Nucleus accumbens (tissue), 56 donors: ENCODE measurements around the gene ARFGAP1.
A peak's percentile ranks its signal among the peaks of the same experiment; 100 is the strongest.

Source experiments
- DNase-seq, 56 donors: peaks; one replicate each; lab custom pipeline; 2025; lab: John Stamatoyannopoulos, UW

Gene ARFGAP1

DNA sequence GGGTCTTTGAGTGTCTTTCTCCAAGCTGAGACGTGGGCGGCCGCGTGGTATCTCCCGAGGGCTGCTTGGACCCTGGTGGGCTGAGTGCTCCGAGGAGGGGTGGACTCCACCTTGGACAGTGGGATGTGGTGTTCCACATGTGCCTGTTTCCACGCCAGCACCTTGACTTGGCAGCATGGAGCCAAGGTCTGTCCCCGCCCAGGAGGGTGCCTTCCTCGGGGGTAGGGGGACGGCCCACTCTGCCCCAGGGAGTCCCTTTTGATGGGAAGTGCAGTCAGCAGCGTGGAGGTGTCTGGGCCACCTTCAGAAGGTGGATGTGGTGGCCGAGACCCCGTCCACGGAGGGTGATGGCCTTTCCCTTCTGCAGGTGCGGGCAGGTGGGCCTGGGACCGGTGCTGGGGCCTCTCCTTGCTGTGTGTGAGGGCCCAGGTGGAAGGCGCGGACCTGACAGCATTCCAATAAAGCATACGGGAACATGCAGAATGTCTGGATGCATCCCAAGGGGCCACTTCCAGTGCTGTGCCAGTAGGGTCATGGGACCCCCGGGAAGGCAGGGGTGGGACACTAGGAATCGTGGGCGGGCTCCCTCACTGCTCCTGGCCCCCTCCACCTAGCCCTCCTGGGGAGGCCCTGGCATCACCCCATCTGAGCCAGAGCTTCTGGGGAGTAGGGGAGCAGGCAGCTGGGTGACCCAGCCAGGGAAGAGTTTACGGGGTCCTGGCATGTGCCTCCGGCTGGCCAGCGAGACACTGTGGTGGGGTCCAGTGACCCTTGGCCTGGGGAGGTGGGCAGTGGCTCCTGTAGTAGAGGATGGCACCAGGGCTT lies 16.9 kb downstream of the ARFGAP1 start:
- no peak for DNase-seq

DNA sequence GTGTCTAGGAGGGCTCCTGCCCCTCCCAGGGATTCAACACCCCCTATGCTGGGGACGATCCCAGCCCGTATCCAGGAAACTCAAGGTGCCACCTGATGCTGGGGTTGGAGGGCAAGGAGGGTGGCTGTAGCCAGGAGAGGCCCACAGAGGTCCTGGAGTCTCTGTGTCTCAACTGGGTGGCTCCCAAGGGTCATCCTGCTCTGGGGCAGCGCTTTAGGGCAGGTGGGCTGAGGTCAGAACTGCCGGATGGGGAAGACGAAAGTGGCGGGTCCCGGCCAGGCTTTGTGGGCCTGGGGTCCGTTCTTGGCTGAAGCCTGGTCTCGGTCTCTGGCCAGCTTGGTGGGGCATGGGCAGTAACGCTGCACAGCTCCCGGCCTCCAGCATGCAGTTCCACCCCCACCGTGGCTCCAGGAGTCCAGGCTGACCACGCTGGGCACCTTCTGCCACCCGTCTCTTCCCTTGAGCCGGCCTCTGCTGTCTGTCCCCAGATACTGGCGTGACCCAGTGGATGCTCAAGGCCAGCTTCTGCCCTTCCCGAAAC lies 17.6 kb downstream of the ARFGAP1 start:
- DNase-seq, result no peak

DNA sequence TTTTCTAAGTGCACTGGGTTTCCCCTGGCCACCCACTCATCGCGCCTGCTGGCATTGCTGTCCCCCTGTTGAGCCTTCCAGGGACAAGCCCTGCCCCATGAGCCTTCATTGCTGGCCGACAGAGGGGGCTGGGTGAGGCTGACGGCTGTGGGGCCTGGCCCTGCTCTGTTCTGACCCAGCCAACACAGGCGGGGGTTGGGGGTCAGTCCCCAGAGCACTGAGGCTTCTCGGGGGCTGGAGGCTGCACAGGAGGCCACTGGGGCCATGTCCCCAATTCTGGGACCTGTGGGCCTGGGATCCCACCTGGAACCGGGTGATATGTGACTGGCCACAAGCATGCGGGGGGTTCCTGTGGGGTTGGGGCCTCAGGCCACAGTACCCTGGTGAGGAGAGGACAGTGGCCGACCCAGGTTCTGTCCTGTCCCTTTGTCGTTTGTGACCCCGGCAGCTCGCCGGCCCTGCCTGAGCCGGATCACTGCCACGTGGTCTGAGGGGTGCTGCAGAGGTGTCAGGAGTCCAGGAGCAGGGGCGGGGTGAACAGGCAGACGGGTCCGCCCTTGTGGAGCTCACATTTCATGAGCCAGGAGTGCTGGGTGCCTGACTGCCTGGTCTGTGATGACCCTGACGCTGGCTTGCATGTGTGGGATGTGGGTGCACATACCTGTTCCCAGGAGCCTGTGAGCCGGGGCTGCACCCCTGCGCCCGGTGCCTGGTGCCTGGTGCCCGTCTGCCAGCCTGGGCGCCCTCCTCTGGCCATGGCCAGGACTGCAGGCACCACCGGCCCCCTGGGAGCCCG lies 18.3 kb downstream of the ARFGAP1 start:
- peak in 5 of 56 donors; percentile 13 to 33 (median 16) for DNase-seq

DNA sequence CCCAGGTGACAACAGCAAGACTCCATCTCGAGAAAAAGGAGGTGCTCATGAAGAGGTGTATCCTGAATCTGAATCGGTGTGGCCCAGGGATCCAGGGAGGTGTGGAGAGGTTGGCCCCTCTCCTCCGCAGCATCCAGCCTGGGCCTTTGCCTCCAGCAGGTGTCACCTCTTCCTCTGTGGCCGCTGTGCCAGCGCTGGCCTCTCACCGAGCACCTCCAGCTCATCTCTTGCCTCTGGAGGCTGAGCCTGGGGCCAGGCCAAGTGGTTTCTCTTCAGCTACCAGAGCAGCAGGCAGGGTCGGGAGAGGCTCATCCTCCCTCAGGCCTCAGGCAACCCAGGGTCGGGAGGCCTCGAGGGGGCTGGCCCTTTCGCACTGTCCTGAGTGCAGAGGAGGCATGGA lies 19.2 kb downstream of the ARFGAP1 start:
- no peak for DNase-seq

DNA sequence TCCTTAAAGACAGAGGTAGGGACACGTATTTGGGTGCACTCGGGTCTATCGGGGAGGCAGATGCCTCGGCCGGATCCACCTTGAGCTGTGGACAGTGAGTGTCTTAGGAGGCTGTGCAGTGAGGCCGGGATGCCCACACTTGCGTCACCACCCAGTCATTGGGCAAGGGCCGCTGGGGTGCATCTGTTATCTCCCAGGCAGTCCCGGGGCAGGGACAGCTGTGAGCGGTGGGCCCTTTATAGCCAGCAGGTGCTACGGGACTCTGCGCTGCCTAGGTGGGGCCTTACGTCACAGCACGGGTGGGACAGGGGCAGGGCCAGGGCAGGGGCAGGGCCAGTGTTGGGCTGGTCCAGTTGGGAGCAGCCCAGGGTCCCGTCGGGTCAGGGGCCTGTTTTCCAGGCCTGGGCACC lies 19.7 kb downstream of the ARFGAP1 start:
- no peak for DNase-seq

DNA sequence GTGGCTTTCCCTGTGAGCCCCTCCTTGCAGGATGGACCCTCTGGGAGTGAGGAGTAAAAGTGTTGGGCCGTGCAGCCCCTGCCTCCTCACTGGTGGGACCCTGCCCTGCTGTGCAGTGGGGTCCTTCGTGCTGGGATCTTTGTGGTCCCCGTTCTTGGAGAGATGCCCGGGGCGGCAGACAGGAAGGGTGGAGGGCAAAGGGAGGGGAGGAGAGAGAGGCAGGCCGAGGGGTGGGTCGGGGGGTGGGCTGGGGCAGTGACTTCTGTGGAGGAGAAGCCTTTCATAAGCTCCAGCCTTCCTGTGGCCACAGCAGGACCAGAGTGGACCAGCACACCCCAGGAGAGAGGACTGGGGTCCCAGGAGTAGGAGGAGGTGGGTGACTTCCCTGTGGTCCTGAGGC lies 20.3 kb downstream of the ARFGAP1 start, which contains the start of gene COL20A1:
Gene COL20A1, plus strand, starts transcription at position 283 of the 400 bp plus-strand sequence. CDS start 1,922 bp downstream, outside the sequence.
- DNase-seq, result no peak

DNA sequence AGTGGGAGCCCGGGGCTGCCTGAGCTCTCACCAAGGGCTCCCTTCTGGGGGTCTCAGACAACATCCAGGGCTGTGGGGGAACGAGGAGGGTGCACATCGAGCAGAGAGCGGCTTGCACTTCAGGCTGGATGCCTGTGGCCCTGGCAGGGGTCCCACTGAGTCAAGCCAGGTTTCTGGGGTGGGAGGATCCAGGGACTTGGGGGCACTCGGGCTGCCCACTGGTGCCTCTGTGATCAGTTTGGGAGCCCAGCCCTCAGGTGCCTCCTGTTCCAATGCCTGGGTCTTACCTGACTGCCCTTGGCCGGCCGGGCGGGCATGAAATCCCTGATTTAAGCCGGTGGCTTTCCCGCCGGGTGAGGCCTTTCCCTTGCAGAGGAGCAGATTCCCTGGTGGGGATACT lies 20.8 kb downstream of the ARFGAP1 start:
- DNase-seq, result no peak

DNA sequence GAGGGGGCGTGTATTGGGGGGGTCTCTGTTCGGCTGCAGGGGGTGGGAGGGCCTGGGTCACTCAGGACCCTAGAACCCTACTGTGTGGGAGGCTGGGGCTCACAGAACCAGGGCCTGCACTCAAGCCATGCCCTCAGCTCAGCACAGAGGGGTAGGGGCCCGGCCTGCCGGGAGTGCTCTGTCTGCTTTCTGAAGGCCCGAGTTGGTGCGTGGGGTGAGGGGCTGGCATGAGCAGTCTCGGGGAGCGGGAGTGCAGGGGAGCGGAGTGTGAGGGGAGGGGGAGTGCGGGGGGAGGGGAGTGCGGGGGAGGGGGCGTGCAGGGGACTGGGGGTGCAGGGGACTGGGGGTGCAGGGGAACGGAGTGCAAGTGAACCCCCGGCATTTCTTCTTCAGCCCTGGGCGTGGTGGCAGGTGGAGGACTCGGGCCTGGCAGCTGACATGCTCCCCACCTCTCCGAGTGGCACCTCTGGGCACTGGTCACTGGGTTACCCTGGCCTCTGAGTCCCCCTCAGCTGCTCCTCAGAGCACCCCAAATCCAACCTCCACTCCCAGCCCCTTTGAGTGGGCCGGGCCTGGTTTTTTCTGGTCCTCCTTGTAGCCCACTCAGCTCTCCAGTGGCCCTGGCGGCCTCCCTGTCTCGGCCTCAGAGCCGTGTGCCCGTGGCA lies 21.4 kb downstream of the ARFGAP1 start:
- peak in 1 of 56 donors; percentile 26 for DNase-seq

DNA sequence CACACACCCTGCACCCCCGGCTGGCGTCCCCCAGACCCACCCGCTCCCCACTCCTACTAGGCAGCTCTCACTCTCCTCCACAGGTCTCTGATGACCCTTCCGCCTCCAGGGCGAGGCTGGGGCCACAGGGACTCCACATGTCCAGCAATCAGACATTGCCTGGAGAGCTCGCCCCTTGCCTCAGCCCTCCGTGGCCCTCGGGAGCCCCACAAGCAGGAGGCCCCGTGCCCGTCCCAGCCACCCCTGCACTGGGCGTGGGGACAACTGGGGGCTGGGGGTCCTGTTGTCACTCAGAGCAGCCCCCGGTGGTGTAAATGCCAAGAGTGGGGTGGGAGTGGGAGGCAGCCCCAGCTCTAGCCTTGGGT lies 21.9 kb downstream of the ARFGAP1 start:
- no peak for DNase-seq

DNA sequence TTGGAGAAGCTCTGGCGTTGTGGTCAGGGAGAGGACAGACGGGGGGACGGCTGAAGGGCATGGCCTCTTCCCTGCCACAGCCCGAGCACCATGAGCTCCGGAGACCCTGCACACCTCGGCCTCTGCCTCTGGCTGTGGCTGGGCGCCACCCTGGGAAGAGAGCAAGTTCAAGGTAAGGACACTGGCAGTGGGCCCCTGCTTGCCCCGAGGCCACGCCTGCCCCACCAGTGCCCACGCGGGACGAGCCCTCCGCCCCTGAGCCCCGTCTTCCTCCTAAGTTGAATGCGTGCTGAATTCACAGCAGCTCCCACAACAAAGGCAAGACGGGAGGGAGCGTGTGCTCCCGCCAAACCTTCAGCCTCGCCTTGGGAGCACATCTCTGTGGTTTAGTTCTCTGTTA lies 22.4 kb downstream of the ARFGAP1 start:
- DNase-seq, result no peak

DNA sequence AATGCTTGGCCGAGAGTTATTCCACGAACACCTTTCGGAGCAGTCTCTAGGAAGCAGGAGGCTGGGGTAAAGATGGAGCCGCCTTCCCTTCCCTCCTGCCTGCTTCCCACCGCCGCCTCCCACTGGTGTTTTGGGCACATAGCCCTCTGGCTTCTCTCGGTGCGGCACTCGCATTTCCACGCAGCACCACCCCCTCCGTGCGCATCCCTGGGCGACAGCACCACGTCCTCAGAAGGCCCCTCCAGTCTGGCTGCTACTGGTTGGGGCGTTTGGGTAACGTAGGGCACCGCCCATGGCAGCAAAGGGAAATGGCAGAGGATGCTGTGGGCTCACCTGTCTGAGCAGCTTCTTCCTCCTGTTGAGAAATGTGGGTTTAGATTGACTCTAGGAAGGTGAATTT lies 22.8 kb downstream of the ARFGAP1 start:
- DNase-seq, result peak in 28 of 56 donors; percentile 12 to 74 (median 38)

DNA sequence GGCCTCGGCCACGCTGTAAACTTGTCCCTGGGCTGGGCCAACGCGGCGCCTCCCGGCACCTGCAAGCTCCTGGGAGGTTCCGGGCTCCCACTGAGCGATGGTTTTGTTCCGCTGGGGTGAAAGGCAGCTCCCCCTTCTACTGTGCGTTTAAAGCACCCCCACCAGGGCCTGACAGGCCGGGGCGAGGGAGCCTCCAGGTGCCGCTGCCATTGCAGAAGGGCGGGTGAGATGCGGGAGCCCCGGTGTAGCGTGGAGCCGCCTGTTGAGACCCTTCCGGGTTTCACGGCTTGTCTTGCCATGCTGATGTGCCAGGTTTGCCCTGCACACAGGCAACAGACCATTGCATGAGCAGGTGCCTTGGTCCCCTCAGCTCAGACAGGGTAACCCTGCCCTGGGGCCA lies 23.2 kb downstream of the ARFGAP1 start:
- peak in 1 of 56 donors; percentile 40 for DNase-seq

DNA sequence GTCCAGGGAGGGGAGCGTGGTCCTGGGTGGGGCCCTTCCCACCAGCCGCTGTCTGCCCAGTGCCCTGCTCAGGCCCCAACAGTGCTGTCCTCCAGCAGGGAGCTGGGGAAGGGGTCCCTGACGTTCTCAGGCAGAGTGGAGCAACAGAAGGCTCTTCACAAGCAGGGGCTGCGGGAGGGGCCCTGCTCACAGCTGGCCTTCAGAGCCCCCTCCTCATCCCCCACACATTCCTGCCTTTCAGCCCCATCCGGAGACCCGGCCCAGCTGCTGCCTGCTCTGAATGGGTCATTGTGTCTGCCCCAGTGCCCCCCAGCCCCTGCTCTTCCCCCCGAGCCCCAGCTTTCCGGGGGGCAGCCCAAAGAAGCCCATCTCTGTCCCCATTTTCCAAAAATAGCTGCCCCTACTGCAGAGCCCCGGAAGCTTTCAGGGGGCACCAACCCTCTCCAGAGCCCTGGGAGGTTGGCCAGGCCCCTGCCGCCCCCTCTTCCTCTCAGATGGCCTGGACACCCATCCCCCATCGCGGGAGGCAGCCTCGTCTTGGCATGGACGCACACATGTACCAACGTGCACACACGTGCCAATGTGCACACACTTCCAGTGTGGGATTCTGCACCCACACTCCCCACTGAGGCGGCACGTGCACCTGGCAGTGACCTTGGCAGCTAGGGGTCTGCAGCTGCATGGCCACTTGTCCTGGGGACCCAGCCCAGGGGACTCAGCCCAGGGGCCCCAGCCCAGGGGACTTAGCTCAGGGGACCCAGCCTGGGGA lies 24.1 kb downstream of the ARFGAP1 start:
- DNase-seq, result peak in 24 of 56 donors; percentile 10 to 82 (median 30)

DNA sequence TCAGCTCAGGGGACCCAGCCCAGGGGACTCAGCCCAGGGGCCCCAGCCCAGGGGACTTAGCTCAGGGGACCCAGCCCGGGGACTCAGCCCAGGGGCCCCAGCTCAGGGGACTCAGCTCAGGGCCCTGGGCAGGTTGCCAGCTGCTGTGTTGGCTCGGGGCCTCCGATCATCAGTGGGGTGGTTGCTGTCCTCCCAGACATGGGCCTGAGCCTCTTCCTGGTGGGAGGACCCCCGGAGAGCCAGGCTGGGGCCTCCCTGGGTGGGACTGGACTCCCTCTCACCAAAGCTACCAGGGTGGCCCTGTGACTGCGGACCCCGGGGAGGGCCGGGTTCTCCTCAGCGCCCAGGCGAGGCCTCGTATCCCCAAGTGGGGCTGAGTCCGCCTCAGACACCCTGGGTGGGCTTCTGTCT lies 24.8 kb downstream of the ARFGAP1 start:
- DNase-seq, result peak in 1 of 56 donors; percentile 10

DNA sequence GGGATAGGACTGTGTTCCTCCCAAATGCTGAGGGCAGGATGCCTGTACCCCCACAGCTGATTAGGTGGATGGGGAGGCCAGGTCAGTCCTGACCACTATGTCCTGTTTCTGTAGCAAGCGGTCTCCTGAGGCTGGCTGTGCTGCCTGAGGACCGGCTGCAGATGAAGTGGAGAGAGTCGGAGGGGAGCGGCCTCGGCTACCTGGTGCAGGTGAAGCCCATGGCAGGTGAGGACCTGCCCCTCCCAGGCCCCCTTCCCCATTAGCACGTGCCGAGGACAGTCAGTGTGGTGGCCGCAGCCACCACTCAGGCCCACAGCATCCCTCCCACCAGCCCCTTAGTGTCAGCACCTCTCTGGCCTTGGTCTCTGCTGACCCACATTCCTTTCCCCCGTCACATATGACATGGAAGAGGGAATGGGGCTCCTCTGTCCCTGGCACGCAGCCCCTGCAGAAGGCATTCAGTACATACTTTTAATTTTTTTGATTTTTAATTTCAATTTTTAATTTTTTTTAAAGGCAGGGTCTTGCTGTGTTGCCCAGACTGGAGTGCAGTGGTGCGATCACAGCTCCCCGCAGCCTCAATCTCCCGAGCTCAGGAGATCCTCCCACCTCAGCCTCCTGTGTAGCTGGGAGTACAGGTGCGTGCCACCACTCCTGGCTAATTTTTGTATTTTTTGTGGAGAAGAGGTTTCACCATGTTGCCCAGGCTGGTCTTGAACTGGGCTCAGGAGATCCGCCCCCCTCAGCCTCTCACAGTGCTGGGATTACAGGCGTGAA lies 25.4 kb downstream of the ARFGAP1 start:
- DNase-seq, result no peak

DNA sequence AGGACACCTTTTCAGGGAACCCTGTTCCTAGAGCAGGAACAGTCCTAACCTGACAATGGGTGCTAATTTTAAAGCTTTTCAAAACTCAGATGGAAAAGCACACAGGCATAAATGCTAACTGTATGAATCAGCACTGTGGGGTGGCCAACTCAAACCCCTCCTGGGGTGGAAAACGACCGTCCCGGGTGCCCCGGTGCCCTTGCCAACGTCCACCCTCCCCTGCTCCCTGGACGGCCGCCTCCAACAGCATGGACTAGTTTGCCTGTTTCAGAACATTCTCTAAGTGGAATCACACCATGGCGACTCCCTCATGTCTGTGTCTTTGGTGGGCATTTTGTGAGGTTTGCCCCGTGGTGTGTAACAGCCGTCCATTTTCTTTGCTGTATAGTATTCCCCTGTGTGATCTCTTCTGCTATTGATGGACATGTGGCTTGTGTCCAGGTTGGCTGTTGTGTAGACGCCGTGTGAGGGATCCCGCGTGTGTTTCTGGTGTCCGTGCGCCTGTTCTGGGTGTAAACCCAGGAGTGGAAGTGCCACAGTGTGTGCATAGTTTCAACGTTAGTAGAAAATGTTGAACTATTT lies 26.2 kb downstream of the ARFGAP1 start:
- no peak for DNase-seq

DNA sequence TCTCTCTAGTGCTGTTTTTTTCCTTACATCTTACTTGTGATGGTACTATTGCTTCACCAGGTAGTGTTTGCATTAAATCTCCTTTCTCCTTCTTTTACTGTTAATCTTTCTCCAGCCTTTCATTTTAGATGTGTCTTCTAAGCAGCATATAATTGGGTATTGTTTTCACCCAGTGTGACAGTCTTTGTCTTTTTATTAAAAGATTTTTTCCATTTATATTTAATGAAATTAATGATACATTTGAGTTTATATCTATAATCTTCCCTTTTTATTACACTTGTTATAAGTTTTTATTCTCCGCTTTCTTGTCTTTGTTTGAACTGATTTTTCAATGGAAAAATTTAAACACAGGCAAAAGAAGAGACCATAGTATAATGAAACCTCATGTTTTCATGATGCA lies 29.1 kb downstream of the ARFGAP1 start:
- no peak for DNase-seq

DNA sequence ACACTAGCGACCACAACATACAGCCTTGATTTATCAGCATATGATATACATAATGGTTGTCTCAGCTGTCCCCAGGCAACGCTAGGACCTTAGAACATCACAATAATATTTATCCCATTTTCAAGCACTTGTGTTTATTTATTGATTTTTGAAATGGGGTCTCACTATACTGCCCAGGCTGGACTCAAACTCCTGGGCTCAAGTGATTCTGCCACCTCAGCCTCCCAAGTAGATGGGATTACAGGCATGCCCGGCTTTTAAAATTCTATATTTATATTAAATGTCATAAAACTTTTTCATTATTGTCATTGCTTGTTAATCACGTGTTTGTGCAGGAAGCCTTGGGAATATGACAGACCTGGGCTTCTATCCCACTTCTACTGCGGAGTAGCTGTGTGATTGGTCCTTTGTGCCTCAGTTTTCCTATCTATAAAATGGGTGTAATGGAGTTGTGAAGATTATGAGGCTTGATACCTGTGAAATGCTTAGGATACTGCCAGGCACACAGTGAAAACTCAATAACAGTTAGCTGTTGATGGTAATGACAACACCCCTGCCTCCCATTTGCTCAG lies 30.6 kb downstream of the ARFGAP1 start:
- DNase-seq, result no peak

DNA sequence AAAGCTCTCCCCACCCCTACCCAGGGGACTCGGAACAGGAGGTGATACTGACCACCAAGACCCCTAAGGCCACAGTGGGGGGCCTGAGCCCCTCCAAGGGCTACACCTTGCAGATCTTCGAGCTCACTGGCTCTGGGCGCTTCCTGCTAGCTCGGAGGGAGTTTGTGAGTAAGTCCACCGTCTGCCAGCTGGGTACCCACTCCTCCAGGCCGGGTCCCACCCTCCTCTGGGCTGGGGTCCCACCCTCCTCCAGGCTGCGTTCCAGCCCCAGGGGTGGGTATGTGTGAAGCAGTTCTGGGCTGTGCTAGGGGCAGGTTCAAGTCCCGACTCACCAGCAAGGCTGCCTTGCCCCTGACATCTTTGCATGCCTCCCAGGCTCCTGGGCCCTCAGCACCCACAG lies 32.8 kb downstream of the ARFGAP1 start:
- no peak for DNase-seq
